Right ventricle myocardium inferior (tissue), 1 donor: ENCODE measurements around the gene SLN. TPM values are rescaled to one million over a fixed set of nuclear protein-coding genes. Genes with fewer than 3 reads are reported as not detected.
A peak's percentile ranks its signal among the peaks of the same experiment; 100 is the strongest.
"Not testable (repeated sequence)": the region's sequence is repeated elsewhere in the genome, so short reads cannot be mapped to it uniquely, and the experiment has no call there.

ENCODE experiments used
- ATAC-seq: fragments of 200-7000 bp; cut with Tn5 transposase; one replicate; pipeline ENCODE4 v1.9.1; 2020; ENCODE audit warnings: mild to moderate bottlenecking, moderate library complexity
- DNase-seq: peaks from one replicate; pipeline ENCODE4 v3.0.0; 2021; ENCODE audit errors: missing footprints
- intact Hi-C: fragments of 100-400 bp; cut with DNase I; formaldehyde crosslinking; loops from one replicate; pipeline ENCODE4 v1.11.0; 2022
- long read RNA-seq: library from polyadenylated mRNA; unstranded; transcript quantifications from one replicate; pipeline ENCODE4 v2.0.0, GENCODE V29; 2021
- total RNA-seq: library from RNA; stranded (reverse); fragmentation: NEBNext Ultra II Directional; extraction: Animal tissue kit (Norgen Biotek cat#: 25700); gene quantifications from one replicate; pipeline ENCODE4 v1.2.1, GENCODE V29; 2021
- donor health status: DM: no; HTN: yes; CAD: no; lungs with severe emphysema.

SLN gene
- total RNA-seq, result 23.2 TPM
- long read RNA-seq, transcript SLN-201 (2 exons, 722 nt), result major isoform, 6 of 6 reads
- long read RNA-seq, partial matches to known transcripts, result 0 of 6 reads
- long read RNA-seq, other reads (novel, unspliced or antisense), result 0 of 6 reads

GRCh38 chr11:107711861-107712755 lies at the start of gene SLN:
Gene SLN (minus strand): TSS chr11:107712056.
- intact Hi-C loops, result no loop called here
- ATAC-seq (no peak), DNase-seq (no peak)

DNA sequence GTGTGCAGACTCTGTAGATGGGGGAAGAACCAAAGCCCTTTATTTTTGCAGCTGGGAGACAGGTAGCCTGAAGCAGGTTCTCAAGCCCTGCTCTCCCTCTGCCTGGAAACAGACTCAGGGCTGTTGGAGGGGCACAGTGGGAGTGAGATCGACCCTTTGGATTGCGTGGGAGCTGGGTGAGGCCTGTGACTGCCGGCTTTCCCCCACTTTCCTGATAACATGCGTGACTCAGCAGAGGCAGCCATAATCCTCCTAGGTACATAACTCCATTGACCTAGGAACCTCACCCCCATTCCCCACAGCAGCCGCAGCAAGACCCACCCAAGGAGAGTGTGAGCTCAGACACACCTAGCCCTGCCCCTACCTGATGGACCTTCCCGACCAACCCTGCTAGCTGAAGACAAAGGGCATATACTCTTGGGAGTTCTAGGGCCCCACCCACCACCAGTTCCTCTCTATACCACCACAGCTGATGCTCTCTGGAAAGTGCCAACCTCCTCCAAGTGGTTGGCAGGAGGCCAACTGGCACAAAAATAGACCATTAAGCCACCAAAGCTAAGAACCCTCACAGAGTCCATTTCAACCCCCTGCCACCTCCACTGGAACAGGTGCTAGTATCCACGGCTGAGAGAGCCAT lies 47.0 kb upstream of the SLN start:
- ATAC-seq, DNase-seq, intact Hi-C loops: not testable (repeated sequence)

- intact Hi-C loops, result no loop called here
- no peak for ATAC-seq
Measured at GRCh38 chr11:107757661-107758060, 45.8 kb upstream of the SLN start.

DNA sequence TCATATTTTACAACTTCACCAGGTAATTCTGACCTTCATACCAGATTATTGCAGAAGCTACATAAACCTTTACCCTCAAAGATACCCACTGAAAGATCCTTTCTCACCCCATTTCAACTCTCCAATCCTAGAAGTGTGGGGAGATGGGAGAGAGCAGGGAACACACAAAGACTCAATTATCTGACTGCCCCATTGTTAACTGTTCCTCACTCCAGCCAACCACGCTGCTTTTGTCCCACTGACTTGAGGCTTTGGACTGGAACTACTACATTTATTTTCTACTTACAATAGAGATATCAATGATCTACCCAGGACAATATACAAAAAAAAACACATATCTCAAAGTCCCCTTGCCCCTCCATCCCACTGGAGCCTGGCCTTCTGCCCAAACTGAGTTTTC lies 44.7 kb upstream of the SLN start:
- DNase-seq, result no peak
- intact Hi-C loops, result no loop called here
- ATAC-seq, result no peak

More at GRCh38 chr11:107757661-107758060, 45.8 kb upstream of the SLN start:
- no peak for DNase-seq

DNA sequence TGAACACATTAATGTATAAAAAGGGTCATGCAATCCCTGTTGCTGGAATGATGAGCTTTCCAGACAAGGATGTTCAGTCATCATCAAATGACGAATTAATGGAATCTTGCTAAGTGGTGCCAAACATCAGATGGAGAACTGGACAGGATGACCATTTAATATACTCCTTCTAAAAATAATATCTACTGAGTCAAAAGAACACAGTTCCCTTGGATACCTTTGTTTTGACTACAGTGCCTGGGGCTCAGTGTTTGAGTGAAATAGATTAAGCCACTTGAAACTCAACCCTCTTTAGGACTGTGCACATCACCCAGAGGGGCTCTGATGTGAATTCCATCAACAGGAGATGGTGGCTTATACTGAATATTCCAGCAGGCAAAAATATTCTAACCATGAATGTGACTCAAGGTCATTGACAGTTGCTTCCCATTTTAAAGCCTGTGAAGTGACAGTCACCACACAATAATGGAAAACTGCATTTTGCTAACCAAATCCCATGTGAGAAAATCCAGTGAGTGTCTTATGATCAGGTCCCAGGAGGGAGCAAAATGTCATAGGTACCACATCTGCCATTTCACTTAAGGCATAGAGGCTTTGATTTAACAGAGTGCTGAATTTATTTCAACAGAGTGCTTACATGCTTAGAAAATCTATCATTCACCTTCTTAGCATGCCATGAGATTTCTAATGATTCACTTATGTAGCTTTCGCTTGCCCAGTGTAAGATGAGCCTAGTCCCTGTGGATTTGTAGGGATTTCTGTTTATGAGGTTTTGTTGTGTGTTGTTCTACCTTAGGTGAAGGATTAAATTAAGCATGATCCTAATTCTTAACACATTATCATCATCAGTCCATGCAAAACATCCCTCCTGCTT lies 41.3 kb upstream of the SLN start:
- intact Hi-C loops, result no loop called here
- ATAC-seq (no peak), DNase-seq (no peak)

DNA sequence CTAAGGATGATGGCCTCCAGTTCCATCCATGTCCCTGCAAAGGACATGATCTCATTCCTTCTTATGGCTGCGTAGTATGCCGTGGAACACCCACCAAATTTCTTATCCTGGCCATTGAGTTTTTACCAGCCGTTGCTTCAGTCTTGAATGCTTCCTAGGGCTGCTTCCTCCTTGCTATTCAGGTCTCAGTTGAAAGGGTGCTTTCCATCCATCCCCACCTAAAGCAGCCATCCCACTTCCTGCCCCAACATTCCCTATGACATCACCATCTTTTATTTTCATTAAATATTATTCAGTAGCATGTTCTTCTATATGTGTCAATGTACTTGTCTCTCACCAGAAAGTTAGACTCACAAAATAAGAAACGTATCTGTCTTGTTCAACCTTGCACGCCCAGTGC lies 40.7 kb upstream of the SLN start:
- intact Hi-C loops, result no loop called here
- DNase-seq, result no peak
- no peak for ATAC-seq

DNA sequence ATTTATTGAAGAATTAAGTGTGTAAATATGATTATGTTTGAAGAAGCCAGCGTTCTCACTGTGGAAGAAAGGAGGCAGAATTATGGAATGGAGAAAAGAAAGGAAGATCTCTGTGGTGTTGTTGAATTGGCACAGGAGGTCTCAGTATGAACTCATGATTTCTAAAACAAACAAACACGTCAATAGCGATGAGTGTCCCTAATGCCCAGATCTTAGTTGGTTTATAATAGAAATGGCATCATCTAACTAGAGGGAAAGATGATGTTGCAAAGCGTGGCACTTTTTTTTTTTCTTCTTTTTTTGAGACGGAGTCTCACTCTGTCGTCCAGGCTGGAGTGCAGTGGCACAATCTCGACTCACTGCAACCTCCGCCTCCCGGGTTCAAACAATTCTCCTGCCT lies 39.2 kb upstream of the SLN start:
- DNase-seq (no peak), ATAC-seq (no peak)
- intact Hi-C loops, result no loop called here

DNA sequence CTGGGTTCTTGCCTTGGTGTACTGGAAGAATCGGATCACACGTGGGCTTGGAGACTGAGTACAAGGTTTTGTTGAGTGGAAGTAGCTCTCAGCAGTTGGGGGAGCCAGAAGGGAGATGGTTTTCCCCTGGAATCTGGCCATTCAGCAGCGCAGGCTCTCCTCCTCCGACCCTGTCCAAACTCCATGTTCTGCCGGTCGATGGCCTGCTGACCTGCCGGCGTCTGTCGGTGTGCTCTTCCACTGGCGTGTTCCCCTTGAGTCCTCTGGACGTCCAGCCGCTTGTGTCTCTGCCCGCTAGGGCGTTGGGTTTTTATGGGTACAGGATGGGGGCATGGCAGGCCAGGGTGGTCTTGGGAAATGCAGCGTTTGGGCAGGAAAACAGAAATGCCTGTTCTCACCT lies 38.5 kb upstream of the SLN start:
- intact Hi-C loops, result no loop called here
- no peak for ATAC-seq
- DNase-seq, result peak; percentile 45

DNA sequence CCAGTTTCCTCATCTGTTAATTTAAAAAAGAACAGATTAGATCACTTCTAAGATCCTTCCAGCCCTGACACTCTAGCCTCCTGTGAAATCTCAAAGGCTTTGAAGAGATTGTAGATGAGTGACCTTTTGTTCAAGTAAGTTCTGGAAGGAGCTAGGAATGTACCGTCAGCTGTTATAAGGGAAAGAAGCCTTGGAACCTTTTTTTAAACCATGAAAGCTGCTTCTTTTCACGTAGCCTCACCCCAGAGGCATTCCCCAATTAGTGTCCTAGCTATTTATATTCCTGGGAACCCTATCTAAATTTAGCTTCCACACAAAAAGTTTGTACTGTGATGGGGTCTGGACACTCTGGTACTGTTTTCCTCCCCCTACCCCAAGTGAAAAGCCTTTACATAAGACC lies 35.8 kb upstream of the SLN start:
- intact Hi-C loops, result no loop called here
- ATAC-seq (no peak), DNase-seq (no peak)

DNA sequence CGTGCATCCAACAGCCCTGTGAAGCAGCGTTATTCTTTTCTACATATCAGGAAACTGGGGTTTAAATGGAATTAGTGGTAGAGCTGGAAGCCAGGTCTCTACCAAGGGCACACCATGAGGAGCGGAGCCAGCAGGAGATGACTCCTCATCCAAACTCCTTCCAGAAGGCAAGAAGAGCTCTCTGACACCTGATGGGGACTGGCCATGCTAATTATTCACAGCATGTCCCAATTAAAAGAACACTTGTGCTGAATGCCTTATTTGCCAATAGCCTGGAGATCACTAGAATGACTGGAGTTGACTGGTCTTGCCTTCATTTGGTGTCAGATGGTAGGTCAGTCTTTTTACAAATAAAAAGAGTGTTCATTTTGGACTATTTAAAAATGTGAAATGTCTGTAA lies 32.9 kb upstream of the SLN start:
- intact Hi-C loops, result no loop called here
- DNase-seq (no peak), ATAC-seq (no peak)

DNA sequence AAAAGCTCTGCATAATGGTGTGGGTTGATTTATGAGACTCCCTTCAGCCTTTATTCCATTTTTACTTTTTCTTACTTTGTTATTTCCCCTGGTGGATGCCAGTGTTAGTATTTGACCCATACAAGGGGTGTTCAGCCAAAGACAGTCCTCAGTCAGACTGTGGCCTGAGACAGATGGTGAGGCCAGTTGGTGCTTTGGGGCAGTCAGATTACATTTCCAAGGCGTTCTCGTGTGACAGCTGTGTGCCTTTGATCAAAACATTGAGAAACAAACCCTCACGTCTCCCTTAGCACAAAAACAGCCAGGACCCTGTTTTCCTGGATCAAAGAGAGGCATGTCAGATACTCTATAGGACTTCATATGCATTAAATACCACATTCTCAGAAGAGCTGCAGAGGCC lies 31.3 kb upstream of the SLN start:
- ATAC-seq, result no peak
- no peak for DNase-seq
- intact Hi-C loops, result loop anchor here (1.0 kb wide), 1 partner anchor 39 kb away; no protein-coding TSS in a partner anchor

DNA sequence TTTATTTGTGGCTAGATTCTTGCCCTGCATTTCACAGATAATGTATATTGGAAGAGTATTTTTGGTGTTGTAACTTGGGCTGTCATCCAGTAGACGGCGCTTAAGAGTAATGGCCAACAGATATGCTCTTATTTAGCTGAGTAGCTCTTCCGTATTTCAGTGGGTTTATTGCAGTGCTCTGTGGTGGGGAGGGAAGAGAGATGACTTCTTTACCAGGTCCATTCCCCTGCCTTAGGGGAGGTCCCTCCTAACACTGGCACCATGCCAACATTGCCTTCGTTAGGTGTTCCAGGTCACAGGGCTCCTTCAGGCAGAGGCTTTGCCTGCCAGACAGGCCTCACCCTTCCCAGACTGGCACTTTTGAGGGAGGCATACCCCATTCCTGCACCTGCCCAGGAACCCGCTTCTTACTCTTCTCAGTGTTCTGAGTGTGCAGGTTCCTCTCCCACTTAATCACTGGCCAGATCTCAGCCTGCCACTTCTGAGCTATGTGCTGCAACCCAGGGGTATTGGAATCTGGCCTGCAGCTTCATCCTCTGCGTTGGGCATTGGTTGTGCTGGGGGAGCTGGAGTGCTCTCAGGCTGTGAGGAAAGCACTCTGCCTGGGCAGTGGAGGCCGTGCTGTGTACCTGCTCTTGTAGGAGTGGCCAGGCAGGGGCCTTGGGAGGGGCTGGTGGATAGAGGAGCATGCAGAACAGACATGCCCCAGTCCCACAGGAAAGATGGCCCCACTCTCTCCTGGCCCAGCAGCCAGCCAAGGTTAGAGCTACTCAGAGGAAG lies 29.4 kb upstream of the SLN start:
- ATAC-seq, result peak; percentile 8
- DNase-seq, result no peak
- intact Hi-C loops, result no loop called here

- intact Hi-C loops, result no loop called here
- ATAC-seq, result no peak
- no peak for DNase-seq
Measured at GRCh38 chr11:107740271-107740670, 28.4 kb upstream of the SLN start.

- intact Hi-C loops, result no loop called here
- ATAC-seq (no peak), DNase-seq (no peak)
Measured at GRCh38 chr11:107736546-107736945, 24.7 kb upstream of the SLN start.

GRCh38 chr11:107733518-107733917 lies 21.7 kb upstream of the SLN start:
- intact Hi-C loops, result no loop called here
- no peak for DNase-seq
- no peak for ATAC-seq

- DNase-seq (no peak), ATAC-seq (no peak)
- intact Hi-C loops, result no loop called here
Measured at GRCh38 chr11:107732689-107733051, 20.8 kb upstream of the SLN start.

- intact Hi-C loops, result no loop called here
- DNase-seq, result no peak
- ATAC-seq, result no peak
Measured at GRCh38 chr11:107731941-107732688, 20.3 kb upstream of the SLN start.

GRCh38 chr11:107722662-107723061 lies 10.8 kb upstream of the SLN start:
- ATAC-seq (no peak), DNase-seq (no peak)
- intact Hi-C loops, result no loop called here
